GM23338 (cell line): ENCODE data around the gene BANP. TPM values are rescaled to one million over a fixed set of nuclear protein-coding genes. Genes with fewer than 3 reads are reported as not detected.

Experiments
- ATAC-seq: fragments of 200-7000 bp; cut with Tn5 transposase; 3 replicates; pipeline ENCODE4 v1.9.1; 2020
- DNase-seq: peaks from one replicate; pipeline ENCODE4 v3.0.0-alpha.2; 2015; ENCODE audit warnings: low spot score
- H2AFZ ChIP-seq: fragments of 200-600 bp; sonication (generic); 2 replicates; pipeline ENCODE4 v1.8.0; 2016; ENCODE audit warnings: antibody characterized with exemption, mild to moderate bottlenecking, moderate library complexity
- H3F3A ChIP-seq: fragments of 200-600 bp; sonication (generic); replicated peaks from 2 replicates; pipeline ENCODE4 v1.8.0; 2017; ENCODE audit warnings: antibody characterized with exemption, mixed run types, low read depth
- H3K27ac ChIP-seq: fragments of 200-600 bp; sonication (generic); 2 replicates; pipeline ENCODE4 v1.6.1; 2016; ENCODE audit warnings: low read depth
- H3K27me3 ChIP-seq: fragments of 200-600 bp; sonication (generic); 2 replicates; pipeline ENCODE4 v1.8.0; 2016; ENCODE audit warnings: mild to moderate bottlenecking, mixed run types, moderate library complexity; ENCODE audit not compliant: insufficient read depth
- H3K36me3 ChIP-seq: fragments of 200-600 bp; sonication (generic); 2 replicates; pipeline ENCODE4 v1.8.0; 2016; ENCODE audit warnings: mild to moderate bottlenecking; ENCODE audit not compliant: insufficient read depth
- H3K4me1 ChIP-seq: fragments of 200-600 bp; sonication (generic); 2 replicates; pipeline ENCODE4 v1.8.0; 2016; ENCODE audit warnings: mild to moderate bottlenecking, moderate library complexity; ENCODE audit not compliant: insufficient read depth
- H3K4me2 ChIP-seq: fragments of 200-600 bp; sonication (generic); 2 replicates; pipeline ENCODE4 v1.7.1; 2017; ENCODE audit warnings: mixed run types
- H3K4me3 ChIP-seq: fragments of 200-600 bp; sonication (generic); 2 replicates; pipeline ENCODE4 v1.6.1; 2016; ENCODE audit warnings: mixed run types
- H3K79me2 ChIP-seq: fragments of 200-600 bp; sonication (generic); replicated peaks from 2 replicates; pipeline ENCODE4 v1.8.0; 2017; ENCODE audit warnings: mild to moderate bottlenecking; ENCODE audit not compliant: insufficient read depth
- H3K9me2 ChIP-seq: fragments of 200-600 bp; sonication (generic); 2 replicates; pipeline ENCODE4 v1.8.0; 2017; ENCODE audit not compliant: insufficient read depth
- H4K20me1 ChIP-seq: fragments of 200-600 bp; sonication (generic); replicated peaks from 2 replicates; pipeline ENCODE4 v1.8.0; 2017; ENCODE audit warnings: mild to moderate bottlenecking; ENCODE audit not compliant: insufficient read depth
- H3K27ac Mint-ChIP-seq: 2 replicates; pipeline ENCODE4 v1.8.0; 2020; ENCODE audit warnings: inconsistent platforms, mild to moderate bottlenecking, moderate library complexity, mixed read lengths
- H3K27me3 Mint-ChIP-seq: 3 replicates; pipeline ENCODE4 v1.8.0; 2022; ENCODE audit warnings: low read depth, mild to moderate bottlenecking, moderate library complexity, mixed read lengths, inconsistent platforms; ENCODE audit not compliant: insufficient read depth, poor library complexity
- H3K36me3 Mint-ChIP-seq: 3 replicates; pipeline ENCODE4 v1.8.0; 2021; ENCODE audit warnings: low read depth, mild to moderate bottlenecking, inconsistent platforms, moderate library complexity, mixed read lengths
- H3K4me1 Mint-ChIP-seq: 3 replicates; pipeline ENCODE4 v1.8.0; 2020; ENCODE audit warnings: mild to moderate bottlenecking, inconsistent platforms, mixed read lengths
- H3K4me3 Mint-ChIP-seq: 3 replicates; pipeline ENCODE4 v1.8.0; 2021; ENCODE audit warnings: moderate library complexity, mild to moderate bottlenecking, inconsistent platforms, mixed read lengths
- H3K9me3 Mint-ChIP-seq: 3 replicates; pipeline ENCODE4 v1.8.0; 2020; ENCODE audit warnings: moderate library complexity, mild to moderate bottlenecking, inconsistent platforms, mixed read lengths
- CTCF ChIP-seq, 2 experiments: fragments of 200-600 bp in 1 of 2; sonication (generic) in 1 of 2; conservative IDR thresholded peaks; 2 replicates each; pipeline versions ENCODE4 v1.5.1 to v1.6.1; 2016 to 2017; ENCODE audit warnings: antibody characterized with exemption in 2 of 2, low read depth in 2 of 2, mild to moderate bottlenecking in 2 of 2, moderate library complexity in 1 of 2
- EZH2phosphoT487 ChIP-seq: fragments of 200-600 bp; sonication (generic); IDR thresholded peaks from one replicate; pipeline ENCODE4 v1.8.1; 2018; ENCODE audit warnings: antibody characterized with exemption; ENCODE audit not compliant: unreplicated experiment
- POLR2AphosphoS5 ChIP-seq: IDR thresholded peaks from 2 replicates; pipeline ENCODE4 v1.6.1; 2016; ENCODE audit warnings: antibody characterized with exemption, low read depth
- REST ChIP-seq: IDR thresholded peaks from one replicate; pipeline ENCODE4 v1.6.1; 2018; ENCODE audit warnings: antibody characterized with exemption; ENCODE audit not compliant: unreplicated experiment
- ZNF114 ChIP-seq: fragments of 250-450 bp; sonication (Bioruptor Pico); IDR thresholded peaks from 2 replicates; pipeline ENCODE4 v1.5.0; 2020; ENCODE audit warnings: mild to moderate bottlenecking, moderate library complexity
- ZNF331 ChIP-seq: fragments of 250-450 bp; sonication (Bioruptor Pico); IDR thresholded peaks from 2 replicates; pipeline ENCODE4 v1.5.0; 2020; ENCODE audit warnings: low read depth, mild to moderate bottlenecking, moderate library complexity
- polyA plus RNA-seq: library from polyadenylated mRNA; unstranded; fragments of >200 nt; fragmentation: Nextera tagmentation; extraction: Ambion mirVana; gene quantifications from 2 replicates; pipeline ENCODE4 v1.2.1, GENCODE V29; 2016
- total RNA-seq: library from RNA; depleted of rRNA; stranded (reverse); fragments of >200 nt; shearing (Covaris generic); gene quantifications from 2 replicates; pipeline ENCODE4 v1.2.3, GENCODE V29; 2014

The BANP gene
- total and polyA plus RNA-seq, 2 experiments from 2014 or later: 22.3 to 48.0 TPM

- ATAC-seq: no peak
- H2AFZ ChIP-seq: peak overlapping the region; percentile 63; the same call in 1 of the 2 replicates
- no peak overlapping the region for H3K4me3 Mint-ChIP-seq
These were observed 32.9 kb upstream of the BANP start for GRCh38 chr16:87918338-87918737.

GRCh38 chr16:87918866-87919680 is 32.2 kb upstream of the BANP start:
- H3K36me3 ChIP-seq: no peaks in the 10 kb centered on the region
- no peak overlapping the region for H3K4me3 Mint-ChIP-seq
- H3K9me2 ChIP-seq: no peaks in the 10 kb centered on the region
- 0 out of 2 replicates have a peak, but pooled peaks cover 6% of the 10 kb centered on the region for H3F3A ChIP-seq
- H3K9me3 Mint-ChIP-seq: 0 out of 3 replicates have a peak, but pooled peaks cover 6% of the 10 kb centered on the region
- DNase-seq (no peak), ATAC-seq (peak; percentile 64)
- H3K4me3 ChIP-seq: no peak overlapping the region
- peak overlapping the region; percentile 63; the same call in 1 of the 2 replicates for H2AFZ ChIP-seq
- H3K79me2 ChIP-seq: no peaks in the 10 kb centered on the region
- H3K4me2 ChIP-seq: no peak overlapping the region
- H4K20me1 ChIP-seq: no peaks in the 10 kb centered on the region
- no peak overlapping the region for H3K27ac ChIP-seq
- H3K27me3 Mint-ChIP-seq: peaks cover 14% of the 10 kb centered on the region
- H3K27ac Mint-ChIP-seq: no peak overlapping the region; the same call in 1 of the 2 replicates
- no peaks in the 10 kb centered on the region for H3K27me3 ChIP-seq
- no peaks in the 10 kb centered on the region for H3K36me3 Mint-ChIP-seq
- no peaks in the 10 kb centered on the region for H3K4me1 ChIP-seq
- H3K4me1 Mint-ChIP-seq: peaks cover 5% of the 10 kb centered on the region
- TF ChIP-seq ZNF331 (CRISPR knock-in tag): no peak
- no peak for TF ChIP-seq EZH2phosphoT487
- TF ChIP-seq REST: no peak
- no peak for TF ChIP-seq ZNF114 (CRISPR knock-in tag)
- TF ChIP-seq POLR2AphosphoS5: no peak
- no peak; a peak in 1 of 4 replicates for TF ChIP-seq CTCF (conservative IDR thresholded peaks at IDR 0.05; ENCODE audit: low read depth in 2 of 2)

More at GRCh38 chr16:87918338-87918737, 32.9 kb upstream of the BANP start:
- Histone ChIP-seq H3K4me2 (no peak overlapping the region), H3K79me2 (no peaks in the 10 kb centered on the region), H3K4me1 (no peaks in the 10 kb centered on the region), H3K4me3 (no peak overlapping the region), H3K36me3 (no peaks in the 10 kb centered on the region), H4K20me1 (no peaks in the 10 kb centered on the region), H3K27ac (no peak overlapping the region), H3K27me3 (no peaks in the 10 kb centered on the region), H3F3A (0 out of 2 replicates have a peak, but pooled peaks cover 6% of the 10 kb centered on the region), H3K9me2 (no peaks in the 10 kb centered on the region)
- no peak for TF ChIP-seq REST
- no peak for DNase-seq
- Mint-ChIP-seq H3K27me3 (peaks cover 14% of the 10 kb centered on the region), H3K27ac (no peak overlapping the region), H3K36me3 (no peaks in the 10 kb centered on the region), H3K9me3 (0 out of 3 replicates have a peak, but pooled peaks cover 6% of the 10 kb centered on the region), H3K4me1 (peaks cover 3% of the 10 kb centered on the region; the same call in 2 of the 3 replicates)
